Measurements from ENCODE around the gene MXD3. TPM values are rescaled to one million over a fixed set of nuclear protein-coding genes. Genes with fewer than 3 reads are reported as not detected.

The MXD3 gene
- polyA plus RNA-seq, 1 donor = 14.9 TPM

GRCh38 chr5:177333420-177334154 lies 21.9 kb upstream of the MXD3 start:
- no peak for DNase-seq
- Histone ChIP-seq H3K36me3 (ENCODE audit: control insufficient read depth, insufficient read depth, low read length) (peaks cover 93% of the 10 kb centered on the region), H3K4me1 (ENCODE audit: control insufficient read depth, insufficient read depth, low read length) (no peaks in the 10 kb centered on the region), H3K27me3 (ENCODE audit: control insufficient read depth, insufficient read depth, low read length) (no peaks in the 10 kb centered on the region), H3K9me3 (ENCODE audit: control insufficient read depth, low read depth, low read length) (no peaks in the 10 kb centered on the region), H3K27ac (ENCODE audit: low read length) (no peak overlapping the region), H3K4me3 (ENCODE audit: low read length) (no peak overlapping the region)
- WGBS (ENCODE audit: insufficient coverage, low lambda C conversion rate) = no CpG with 5 or more reads among the region's 16 CpGs

DNA sequence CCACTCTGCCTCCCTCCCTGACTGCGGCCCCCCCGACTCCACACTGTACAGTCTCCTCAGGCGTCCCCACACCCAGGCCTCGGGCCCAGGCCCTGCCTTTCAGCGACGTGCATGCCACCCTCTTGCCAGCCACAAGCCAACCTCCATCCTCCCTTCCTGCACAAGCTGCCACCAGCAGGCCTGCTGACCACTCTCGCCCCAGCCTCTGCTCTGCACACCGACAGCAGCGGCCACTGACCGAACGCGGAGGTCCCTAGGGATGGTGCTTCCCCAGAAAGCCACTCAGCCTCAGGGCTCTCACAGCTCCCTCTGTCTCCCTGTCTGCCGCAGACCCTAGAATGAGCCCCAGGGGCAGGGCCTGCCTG lies 21.2 kb upstream of the MXD3 start:
- H3K36me3 ChIP-seq (ENCODE audit: control insufficient read depth, insufficient read depth, low read length) = peaks cover 89% of the 10 kb centered on the region
- no CpG with 5 or more reads among the region's 13 CpGs for WGBS (ENCODE audit: insufficient coverage, low lambda C conversion rate)

GRCh38 chr5:177332031-177332895 lies 20.6 kb upstream of the MXD3 start:
- Histone ChIP-seq H3K27ac (ENCODE audit: low read length) (no peak overlapping the region), H3K4me1 (ENCODE audit: control insufficient read depth, insufficient read depth, low read length) (peaks cover 9% of the 10 kb centered on the region), H3K9me3 (ENCODE audit: control insufficient read depth, low read depth, low read length) (no peaks in the 10 kb centered on the region), H3K4me3 (ENCODE audit: low read length) (no peak overlapping the region), H3K36me3 (ENCODE audit: control insufficient read depth, insufficient read depth, low read length) (peaks cover 83% of the 10 kb centered on the region), H3K27me3 (ENCODE audit: control insufficient read depth, insufficient read depth, low read length) (no peaks in the 10 kb centered on the region)
- 80% methylated on average over 3 of the region's 35 CpGs for WGBS (ENCODE audit: insufficient coverage, low lambda C conversion rate)
- DNase-seq = no peak

More for the DNA sequence above, 21.2 kb upstream of the MXD3 start:
- Histone ChIP-seq H3K9me3 (ENCODE audit: control insufficient read depth, low read depth, low read length) (no peaks in the 10 kb centered on the region), H3K4me1 (ENCODE audit: control insufficient read depth, insufficient read depth, low read length) (peaks cover 4% of the 10 kb centered on the region), H3K27me3 (ENCODE audit: control insufficient read depth, insufficient read depth, low read length) (no peaks in the 10 kb centered on the region), H3K27ac (ENCODE audit: low read length) (no peak overlapping the region), H3K4me3 (ENCODE audit: low read length) (no peak overlapping the region)
- no peak for DNase-seq

DNA sequence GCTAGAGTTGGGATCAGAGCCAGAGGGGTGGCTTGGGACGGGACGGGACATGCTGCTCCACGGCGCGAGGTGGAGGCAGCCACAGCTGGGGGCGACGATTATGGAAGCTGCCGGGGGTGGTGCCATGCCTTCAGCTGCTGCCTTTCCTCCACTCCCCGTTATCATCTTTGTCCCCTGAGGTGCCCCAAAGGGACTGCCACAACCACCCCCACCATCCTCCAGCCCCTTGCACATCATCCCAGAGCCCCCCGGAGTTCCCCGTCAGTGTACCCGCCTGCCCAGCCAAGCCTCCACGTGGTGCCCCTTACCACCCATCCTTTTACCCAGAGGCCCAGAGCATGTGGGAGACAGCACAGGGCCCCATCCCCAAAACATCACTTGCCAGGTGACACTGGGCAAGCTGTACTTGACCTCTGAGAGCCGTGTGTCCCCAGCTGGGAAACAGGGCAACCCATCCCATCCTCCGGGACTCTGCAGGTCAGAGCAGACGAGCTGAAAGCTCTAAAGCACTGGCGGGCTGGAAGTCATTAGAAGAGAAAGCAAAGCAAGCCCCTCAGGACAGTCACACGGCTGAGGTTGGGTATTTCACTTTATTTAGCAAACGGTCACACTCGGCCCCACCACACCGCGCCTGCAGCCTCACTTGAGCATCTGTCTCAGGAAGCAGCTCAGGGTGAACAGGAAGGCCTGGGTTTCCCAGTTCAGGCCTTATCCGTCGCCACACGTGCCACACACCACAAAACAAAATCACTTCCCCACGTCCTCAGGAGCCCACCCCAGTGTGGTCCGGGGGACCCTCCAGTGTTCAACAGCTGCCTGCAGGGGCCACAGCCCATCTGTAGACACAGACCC lies 19.5 kb upstream of the MXD3 start:
- no peaks in the 10 kb centered on the region for H3K27me3 ChIP-seq (ENCODE audit: control insufficient read depth, insufficient read depth, low read length)
- no peak overlapping the region for H3K4me3 ChIP-seq (ENCODE audit: low read length)
- no peak overlapping the region for H3K27ac ChIP-seq (ENCODE audit: low read length)
- DNase-seq = no peak
- peaks cover 15% of the 10 kb centered on the region for H3K4me1 ChIP-seq (ENCODE audit: control insufficient read depth, insufficient read depth, low read length)
- peaks cover 73% of the 10 kb centered on the region for H3K36me3 ChIP-seq (ENCODE audit: control insufficient read depth, insufficient read depth, low read length)
- H3K9me3 ChIP-seq (ENCODE audit: control insufficient read depth, low read depth, low read length) = no peaks in the 10 kb centered on the region
- WGBS (ENCODE audit: insufficient coverage, low lambda C conversion rate) = no CpG with 5 or more reads among the region's 27 CpGs

DNA sequence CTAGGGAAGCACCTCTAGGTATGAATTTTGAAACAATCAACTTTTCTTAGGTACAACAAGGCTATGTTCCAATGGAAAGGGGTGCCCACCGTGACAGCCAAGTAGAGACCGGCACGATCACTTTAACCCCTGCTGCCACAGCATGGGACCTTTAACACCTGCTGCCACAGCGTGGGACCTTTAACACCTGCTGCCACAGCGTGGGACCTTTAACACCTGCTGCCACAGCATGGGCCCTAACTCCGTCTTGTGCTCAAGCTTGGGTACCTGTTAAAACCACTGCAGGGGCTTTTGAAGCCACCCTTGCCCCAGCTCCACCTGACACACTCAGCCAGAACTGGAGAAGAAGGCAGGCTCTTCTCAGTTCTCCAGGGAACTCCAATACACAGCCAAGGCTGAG lies 18.2 kb upstream of the MXD3 start:
- WGBS (ENCODE audit: insufficient coverage, low lambda C conversion rate) = no CpG with 5 or more reads among the region's 6 CpGs
- peaks cover 25% of the 10 kb centered on the region for H3K4me1 ChIP-seq (ENCODE audit: control insufficient read depth, insufficient read depth, low read length)
- H3K4me3 ChIP-seq (ENCODE audit: low read length) = no peak overlapping the region
- H3K27ac ChIP-seq (ENCODE audit: low read length) = no peak overlapping the region
- peaks cover 60% of the 10 kb centered on the region for H3K36me3 ChIP-seq (ENCODE audit: control insufficient read depth, insufficient read depth, low read length)
- no peaks in the 10 kb centered on the region for H3K27me3 ChIP-seq (ENCODE audit: control insufficient read depth, insufficient read depth, low read length)
- H3K9me3 ChIP-seq (ENCODE audit: control insufficient read depth, low read depth, low read length) = no peaks in the 10 kb centered on the region
- no peak for DNase-seq

DNA sequence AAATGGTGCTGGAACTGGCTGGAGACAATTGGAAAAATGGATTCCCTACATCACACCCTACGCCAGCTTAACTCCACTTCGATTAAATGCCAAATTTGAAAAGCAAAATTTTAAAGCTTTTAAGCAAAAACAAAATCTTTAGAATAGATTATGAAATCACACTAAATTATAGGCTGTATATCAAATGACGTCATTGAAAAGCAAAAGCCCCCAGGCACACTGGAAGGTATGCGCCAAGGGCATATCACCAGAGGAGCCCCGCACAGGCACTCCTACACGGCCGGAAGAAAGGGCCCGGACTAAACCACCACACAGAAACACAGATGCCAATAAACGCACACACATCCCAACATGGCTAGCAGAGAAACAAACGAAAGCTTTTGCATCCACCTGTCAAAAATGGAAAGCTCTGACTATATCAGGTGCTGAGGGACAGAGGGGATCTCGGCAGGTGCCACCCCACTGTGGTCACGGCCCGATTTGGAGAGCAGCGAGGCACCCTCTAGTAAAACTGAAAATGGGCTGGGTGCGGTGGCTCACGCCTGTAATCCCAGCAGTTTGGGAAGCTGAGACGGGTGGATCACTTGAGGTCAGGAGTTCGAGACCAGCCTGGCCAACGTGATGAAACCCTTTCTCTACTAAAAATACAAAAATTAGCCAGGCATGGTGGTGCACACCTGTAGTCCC lies 17.0 kb upstream of the MXD3 start:
- H3K4me3 ChIP-seq (ENCODE audit: low read length) = no peak overlapping the region
- no peaks in the 10 kb centered on the region for H3K9me3 ChIP-seq (ENCODE audit: control insufficient read depth, low read depth, low read length)
- no peaks in the 10 kb centered on the region for H3K27me3 ChIP-seq (ENCODE audit: control insufficient read depth, insufficient read depth, low read length)
- no peak for DNase-seq
- H3K36me3 ChIP-seq (ENCODE audit: control insufficient read depth, insufficient read depth, low read length) = peaks cover 48% of the 10 kb centered on the region
- 100% methylated on average over 1 of the region's 19 CpGs for WGBS (ENCODE audit: insufficient coverage, low lambda C conversion rate)
- no peak overlapping the region for H3K27ac ChIP-seq (ENCODE audit: low read length)
- H3K4me1 ChIP-seq (ENCODE audit: control insufficient read depth, insufficient read depth, low read length) = peaks cover 29% of the 10 kb centered on the region

DNA sequence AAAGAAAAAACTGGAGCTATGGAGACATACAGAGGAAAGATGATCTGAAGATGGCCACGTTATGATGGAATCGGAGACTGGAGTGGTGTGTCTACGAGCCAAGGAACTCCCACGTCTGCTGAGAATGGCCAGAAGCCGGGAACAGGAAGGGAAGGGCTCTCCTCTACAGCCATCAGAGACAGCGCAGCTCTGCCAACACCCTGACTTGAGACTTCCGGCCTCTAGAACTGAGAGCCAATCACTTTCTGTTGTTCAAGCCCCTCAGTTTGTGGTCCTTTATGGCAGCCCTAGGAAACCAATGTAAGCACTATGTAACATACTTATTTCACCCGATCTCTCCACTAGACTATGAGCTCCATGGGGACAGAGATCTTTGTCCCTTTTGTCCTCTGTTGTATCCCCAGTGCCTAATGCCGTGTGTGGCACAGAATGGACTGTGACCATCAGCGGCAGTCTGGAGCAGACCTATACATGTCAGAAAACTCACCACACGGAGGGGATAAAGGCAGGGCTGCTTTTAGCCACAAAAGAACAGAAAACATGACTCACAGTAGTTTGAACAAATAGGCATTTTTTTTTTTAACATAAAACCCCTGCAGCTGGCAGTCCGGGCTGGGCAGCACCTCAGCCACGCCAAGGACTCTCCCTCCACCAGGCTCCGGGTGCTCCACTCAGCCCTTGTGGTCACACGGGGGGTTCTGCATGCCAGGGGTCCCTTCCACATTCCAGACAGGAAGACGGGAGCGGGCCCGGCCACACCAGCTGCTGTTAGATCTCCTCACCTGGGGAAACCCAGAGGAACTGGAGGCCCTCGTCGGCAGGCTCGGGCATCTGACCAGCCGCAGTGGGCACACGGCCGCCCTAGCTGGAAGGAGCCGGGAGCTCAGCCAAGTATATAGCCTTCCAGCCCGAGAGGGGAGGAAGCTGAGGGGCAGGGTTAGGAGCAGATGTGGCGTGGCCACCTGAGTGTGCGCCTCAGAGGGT lies 16.1 kb upstream of the MXD3 start:
- DNase-seq = peak in 1 of 2 donors; percentile 34
- WGBS (ENCODE audit: insufficient coverage, low lambda C conversion rate) = no CpG with 5 or more reads among the region's 28 CpGs
- no peak overlapping the region for H3K4me3 ChIP-seq (ENCODE audit: low read length)
- peaks cover 39% of the 10 kb centered on the region for H3K36me3 ChIP-seq (ENCODE audit: control insufficient read depth, insufficient read depth, low read length)
- H3K27me3 ChIP-seq (ENCODE audit: control insufficient read depth, insufficient read depth, low read length) = no peaks in the 10 kb centered on the region
- no peaks in the 10 kb centered on the region for H3K9me3 ChIP-seq (ENCODE audit: control insufficient read depth, low read depth, low read length)
- peaks cover 29% of the 10 kb centered on the region for H3K4me1 ChIP-seq (ENCODE audit: control insufficient read depth, insufficient read depth, low read length)
- H3K27ac ChIP-seq (ENCODE audit: low read length) = peak overlapping the region; percentile 16

- peak in 1 of 2 donors; percentile 83 for DNase-seq
- no peaks in the 10 kb centered on the region for H3K9me3 ChIP-seq (ENCODE audit: control insufficient read depth, low read depth, low read length)
- no peak overlapping the region for H3K4me3 ChIP-seq (ENCODE audit: low read length)
- H3K4me1 ChIP-seq (ENCODE audit: control insufficient read depth, insufficient read depth, low read length) = peaks cover 29% of the 10 kb centered on the region
- peak overlapping the region; percentile 56 for H3K27ac ChIP-seq (ENCODE audit: low read length)
- no peaks in the 10 kb centered on the region for H3K27me3 ChIP-seq (ENCODE audit: control insufficient read depth, insufficient read depth, low read length)
- WGBS (ENCODE audit: insufficient coverage, low lambda C conversion rate) = no CpG with 5 or more reads among the region's 1 CpG
- H3K36me3 ChIP-seq (ENCODE audit: control insufficient read depth, insufficient read depth, low read length) = peaks cover 20% of the 10 kb centered on the region
Measured at GRCh38 chr5:177325868-177326381, 14.2 kb upstream of the MXD3 start.

DNA sequence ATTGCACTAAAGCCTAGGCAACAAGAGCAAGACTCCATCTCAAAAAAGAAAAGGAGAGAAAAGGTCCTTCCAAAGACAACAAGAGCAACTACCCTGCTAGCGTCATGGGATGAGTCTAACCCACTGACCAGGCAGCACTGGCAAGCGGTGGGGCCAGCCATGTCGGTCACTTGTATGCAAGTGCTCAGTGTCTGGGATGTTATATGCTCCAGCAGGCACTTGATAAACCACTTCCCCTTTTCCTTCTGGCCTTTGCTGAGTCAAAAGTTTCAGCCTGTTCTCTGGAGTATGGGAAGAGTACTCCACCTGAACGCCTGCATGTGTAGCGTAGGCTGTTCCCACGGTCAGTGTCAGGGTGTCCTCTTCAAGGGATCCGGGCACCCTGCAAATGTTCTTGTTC lies 9.2 kb upstream of the MXD3 start:
- no peaks in the 10 kb centered on the region for H3K9me3 ChIP-seq (ENCODE audit: control insufficient read depth, low read depth, low read length)
- 100% methylated on average over 1 of the region's 7 CpGs for WGBS (ENCODE audit: insufficient coverage, low lambda C conversion rate)
- no peak for DNase-seq
- H3K4me3 ChIP-seq (ENCODE audit: low read length) = no peak overlapping the region
- peaks cover 13% of the 10 kb centered on the region for H3K4me1 ChIP-seq (ENCODE audit: control insufficient read depth, insufficient read depth, low read length)
- H3K36me3 ChIP-seq (ENCODE audit: control insufficient read depth, insufficient read depth, low read length) = peaks cover 5% of the 10 kb centered on the region
- H3K27ac ChIP-seq (ENCODE audit: low read length) = no peak overlapping the region
- H3K27me3 ChIP-seq (ENCODE audit: control insufficient read depth, insufficient read depth, low read length) = no peaks in the 10 kb centered on the region
